Trophoblast cell (in vitro differentiated cells and primary cell): ENCODE data around the gene PIK3R6.

ENCODE experiments used
- DNase-seq, 2 donors: peaks; one replicate each; pipeline ENCODE4 v3.0.0-alpha.2; 2016
- H2AFZ ChIP-seq: 2 replicates; pipeline ENCODE4 v1.6.1; 2013; ENCODE audit warnings: low read length, moderate library complexity, mild to moderate bottlenecking; ENCODE audit not compliant: insufficient read depth, poor library complexity
- H2AK5ac ChIP-seq: 2 replicates; pipeline ENCODE4 v1.6.1; 2013; ENCODE audit warnings: mild to moderate bottlenecking, low read length
- H2BK120ac ChIP-seq: 2 replicates; pipeline ENCODE4 v1.6.1; 2013; ENCODE audit warnings: low read length, mild to moderate bottlenecking, moderate library complexity; ENCODE audit not compliant: insufficient read depth, poor library complexity
- H2BK12ac ChIP-seq: 2 replicates; pipeline ENCODE4 v1.6.1; 2013; ENCODE audit warnings: mild to moderate bottlenecking, low read length, moderate library complexity
- H2BK5ac ChIP-seq: 2 replicates; pipeline ENCODE4 v1.6.1; 2013; ENCODE audit warnings: low read length, low read depth, moderate library complexity, mild to moderate bottlenecking; ENCODE audit not compliant: poor library complexity
- H3K14ac ChIP-seq: 2 replicates; pipeline ENCODE4 v1.6.1; 2013; ENCODE audit warnings: mild to moderate bottlenecking, low read length
- H3K18ac ChIP-seq: 2 replicates; pipeline ENCODE4 v1.6.1; 2013; ENCODE audit warnings: mild to moderate bottlenecking, low read length
- H3K23ac ChIP-seq: 2 replicates; pipeline ENCODE4 v1.6.1; 2013; ENCODE audit warnings: low read length
- H3K27ac ChIP-seq: 2 replicates; pipeline ENCODE4 v1.5.1; 2013; ENCODE audit warnings: low read depth, mild to moderate bottlenecking, inconsistent platforms, low read length, moderate library complexity
- H3K27me3 ChIP-seq: 2 replicates; pipeline ENCODE4 v1.6.1; 2013; ENCODE audit warnings: inconsistent platforms, mild to moderate bottlenecking, low read length, moderate library complexity; ENCODE audit not compliant: insufficient read depth
- H3K36me3 ChIP-seq, 2 experiments: 1 replicate in 1 of 2; 2 replicates in 1 of 2; pipeline ENCODE4 v1.6.1; 2013; ENCODE audit warnings: low read length in 2 of 2, mild to moderate bottlenecking in 2 of 2, moderate library complexity in 1 of 2; ENCODE audit not compliant: insufficient read depth in 2 of 2, control insufficient read depth in 1 of 2
- H3K4ac ChIP-seq: 2 replicates; pipeline ENCODE4 v1.6.1; 2013; ENCODE audit warnings: low read depth, mild to moderate bottlenecking, low read length, moderate library complexity
- H3K4me1 ChIP-seq, 2 experiments: 1 replicate in 1 of 2; 2 replicates in 1 of 2; pipeline ENCODE4 v1.6.1; 2013; ENCODE audit warnings: low read length in 2 of 2, mild to moderate bottlenecking in 2 of 2, moderate library complexity in 1 of 2; ENCODE audit not compliant: insufficient read depth in 2 of 2, control insufficient read depth in 1 of 2
- H3K4me2 ChIP-seq: 2 replicates; pipeline ENCODE4 v1.6.1; 2013; ENCODE audit warnings: inconsistent platforms, mild to moderate bottlenecking, low read length, moderate library complexity
- H3K4me3 ChIP-seq: 2 replicates; pipeline ENCODE4 v1.5.1; 2013; ENCODE audit warnings: mild to moderate bottlenecking, low read depth, low read length, inconsistent platforms
- H3K79me1 ChIP-seq: one replicate; pipeline ENCODE4 v1.6.1; 2013; ENCODE audit warnings: low read length
- H3K79me2 ChIP-seq: 2 replicates; pipeline ENCODE4 v1.6.1; 2013; ENCODE audit warnings: low read length, mild to moderate bottlenecking; ENCODE audit not compliant: control insufficient read depth, insufficient read depth, poor library complexity
- H3K9ac ChIP-seq: 2 replicates; pipeline ENCODE4 v1.6.1; 2013; ENCODE audit warnings: mild to moderate bottlenecking, low read length
- H3K9me3 ChIP-seq: 2 replicates; pipeline ENCODE4 v1.6.1; 2013; ENCODE audit warnings: low read depth, mild to moderate bottlenecking, control low read depth, inconsistent platforms, low read length; ENCODE audit not compliant: insufficient read depth
- H4K12ac ChIP-seq: 2 replicates; pipeline ENCODE4 v1.6.1; 2013; ENCODE audit warnings: low read depth, mild to moderate bottlenecking, low read length, moderate library complexity
- H4K8ac ChIP-seq: 2 replicates; pipeline ENCODE4 v1.6.1; 2013; ENCODE audit warnings: low read depth, mild to moderate bottlenecking, low read length, moderate library complexity
- H4K91ac ChIP-seq: one replicate; pipeline ENCODE4 v1.6.1; 2013; ENCODE audit warnings: low read depth, mild to moderate bottlenecking, low read length, moderate library complexity
- WGBS: extraction: QIAGEN DNeasy Blood & Tissue Kit; methylation state at CpG from one replicate; pipeline ENCODE4 v1.1.7; 2013; ENCODE audit warnings: missing lambda C conversion rate; ENCODE audit not compliant: insufficient read length, insufficient coverage; ENCODE audit errors: extremely low coverage; 5-methylcytosine and 5-hydroxymethylcytosine counted together

PIK3R6 gene

GRCh38 chr17:8849311-8850041 is 18.0 kb downstream of the PIK3R6 start:
- Histone ChIP-seq H3K79me1 (no peaks in the 10 kb centered on the region), H2AFZ (no peak overlapping the region), H3K4me1 (peaks cover 0 to 1% of the 10 kb centered on the region in 2 experiments), H2BK5ac (no peak overlapping the region), H3K4me3 (no peak overlapping the region), H3K18ac (no peak overlapping the region), H4K8ac (no peak overlapping the region), H3K36me3 (no peaks in the 10 kb centered on the region), H3K27ac (no peak overlapping the region), H3K9me3 (no peaks in the 10 kb centered on the region), H3K14ac (no peak overlapping the region), H3K9ac (no peak overlapping the region), H2BK12ac (no peak overlapping the region), H2AK5ac (no peak overlapping the region), H3K4ac (no peak overlapping the region), H3K4me2 (no peak overlapping the region), H2BK120ac (no peak overlapping the region), H3K79me2 (no peaks in the 10 kb centered on the region), H4K12ac (no peak overlapping the region), H3K27me3 (no peaks in the 10 kb centered on the region), H4K91ac (no peak overlapping the region), H3K23ac (no peak overlapping the region)
- DNase-seq = no peak
- no CpG with 5 or more reads among the region's 4 CpGs for WGBS

GRCh38 chr17:8847891-8848290 is 19.6 kb downstream of the PIK3R6 start:
- H2BK120ac ChIP-seq = no peak overlapping the region
- H3K4me2 ChIP-seq = no peak overlapping the region
- no peaks in the 10 kb centered on the region for H3K9me3 ChIP-seq
- no peak overlapping the region for H2AK5ac ChIP-seq
- no peak overlapping the region for H2BK5ac ChIP-seq
- H3K14ac ChIP-seq = no peak overlapping the region
- H3K23ac ChIP-seq = no peak overlapping the region
- no peak overlapping the region for H2BK12ac ChIP-seq
- H3K9ac ChIP-seq = no peak overlapping the region
- H3K18ac ChIP-seq = no peak overlapping the region
- H3K79me1 ChIP-seq = no peaks in the 10 kb centered on the region
- no peak overlapping the region for H4K12ac ChIP-seq
- H4K8ac ChIP-seq = no peak overlapping the region
- no peak overlapping the region for H3K4ac ChIP-seq
- H3K27ac ChIP-seq = no peak overlapping the region
- no peaks in the 10 kb centered on the region for H3K36me3 ChIP-seq
- no peak overlapping the region for H3K4me3 ChIP-seq
- H3K4me1 ChIP-seq = peaks cover 0 to 1% of the 10 kb centered on the region in 2 experiments
- no peak overlapping the region for H4K91ac ChIP-seq
- no peaks in the 10 kb centered on the region for H3K27me3 ChIP-seq
- no peaks in the 10 kb centered on the region for H3K79me2 ChIP-seq
- WGBS = no CpG with 5 or more reads among the region's 2 CpGs
- H2AFZ ChIP-seq = no peak overlapping the region
- DNase-seq = no peak

DNA sequence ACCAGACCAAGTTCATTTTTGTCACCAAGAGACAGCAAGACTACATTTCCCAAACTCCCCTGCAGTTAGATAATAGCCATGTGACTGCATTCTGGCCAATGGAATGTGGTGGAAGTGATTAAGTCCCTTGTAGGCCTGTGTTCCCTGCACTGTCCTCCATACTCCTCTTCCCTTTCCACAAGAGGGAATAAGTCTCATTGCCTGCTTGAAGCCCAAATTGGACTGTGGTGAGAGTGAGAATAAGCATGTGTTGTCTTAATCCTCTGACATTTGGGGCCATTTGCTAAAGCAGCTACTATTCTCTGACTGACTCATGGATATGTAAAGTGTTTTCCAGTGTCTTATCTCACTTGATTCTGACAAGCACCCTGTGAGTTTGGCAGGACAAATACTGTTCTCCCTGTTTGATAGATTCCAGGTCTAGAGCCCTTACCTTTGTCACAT is 20.7 kb downstream of the PIK3R6 start:
- no peak overlapping the region for H2AK5ac ChIP-seq
- peak; percentile 16 to 32 for DNase-seq

GRCh38 chr17:8844229-8845218 is 22.9 kb downstream of the PIK3R6 start:
- H3K9me3 ChIP-seq = no peaks in the 10 kb centered on the region
- no peak overlapping the region for H4K12ac ChIP-seq
- no peak overlapping the region for H3K14ac ChIP-seq
- no peak for DNase-seq
- no peaks in the 10 kb centered on the region for H3K79me2 ChIP-seq
- H3K79me1 ChIP-seq = no peaks in the 10 kb centered on the region
- WGBS = no CpG with 5 or more reads among the region's 9 CpGs
- no peak overlapping the region for H2BK12ac ChIP-seq
- H2AK5ac ChIP-seq = no peak overlapping the region
- H3K27ac ChIP-seq = no peak overlapping the region
- no peak overlapping the region for H3K4me3 ChIP-seq
- H3K27me3 ChIP-seq = no peaks in the 10 kb centered on the region
- no peak overlapping the region for H3K18ac ChIP-seq
- no peak overlapping the region for H2BK120ac ChIP-seq
- no peak overlapping the region for H4K91ac ChIP-seq
- no peak overlapping the region for H2AFZ ChIP-seq
- no peak overlapping the region for H3K23ac ChIP-seq
- peaks cover 0 to 3% of the 10 kb centered on the region in 2 experiments for H3K4me1 ChIP-seq
- no peak overlapping the region for H3K4me2 ChIP-seq
- H4K8ac ChIP-seq = no peak overlapping the region
- H3K36me3 ChIP-seq = no peaks in the 10 kb centered on the region
- H3K9ac ChIP-seq = no peak overlapping the region
- H2BK5ac ChIP-seq = no peak overlapping the region
- no peak overlapping the region for H3K4ac ChIP-seq

More for the DNA sequence above, 20.7 kb downstream of the PIK3R6 start:
- Histone ChIP-seq H3K23ac (no peak overlapping the region), H2AFZ (peak overlapping the region; percentile 11), H4K12ac (no peak overlapping the region), H3K79me1 (no peaks in the 10 kb centered on the region), H3K4ac (no peak overlapping the region), H4K8ac (peak overlapping the region; percentile 87), H3K14ac (no peak overlapping the region), H3K4me2 (no peak overlapping the region), H2BK120ac (no peak overlapping the region), H2BK12ac (no peak overlapping the region), H3K27me3 (no peaks in the 10 kb centered on the region), H3K36me3 (no peaks in the 10 kb centered on the region), H3K9me3 (no peaks in the 10 kb centered on the region), H3K79me2 (no peaks in the 10 kb centered on the region), H3K9ac (no peak overlapping the region), H3K27ac (no peak overlapping the region), H4K91ac (no peak overlapping the region), H3K4me3 (no peak overlapping the region), H3K4me1 (peaks cover 0 to 3% of the 10 kb centered on the region in 2 experiments), H3K18ac (no peak overlapping the region), H2BK5ac (no peak overlapping the region)
